Midbrain (tissue), 1 donor: ENCODE measurements around the gene ZBTB9.
"Not testable (repeated sequence)": the region's sequence is repeated elsewhere in the genome, so short reads cannot be mapped to it uniquely, and the experiment has no call there.

ENCODE experiments used
- DNase-seq: peaks from one replicate; lab custom pipeline; 2025; lab: John Stamatoyannopoulos, UW

Gene ZBTB9

GRCh38 chr6:33466075-33466735, 11.8 kb downstream of the ZBTB9 start:
- no peak for DNase-seq

- DNase-seq, result no peak
These were observed 12.7 kb downstream of the ZBTB9 start for GRCh38 chr6:33467091-33467490.

GRCh38 chr6:33469661-33470060, 15.3 kb downstream of the ZBTB9 start:
- DNase-seq, result no peak

- no peak for DNase-seq
These were observed 23.5 kb downstream of the ZBTB9 start for GRCh38 chr6:33477864-33478263.

- DNase-seq, result no peak
These were observed 26.8 kb downstream of the ZBTB9 start for GRCh38 chr6:33481192-33481591.

GRCh38 chr6:33482620-33483019, 28.2 kb downstream of the ZBTB9 start:
- not testable (repeated sequence) for DNase-seq

- DNase-seq, result no peak
These were observed 29.3 kb downstream of the ZBTB9 start for GRCh38 chr6:33483678-33484077.

- not testable (repeated sequence) for DNase-seq
These were observed 30.4 kb downstream of the ZBTB9 start for GRCh38 chr6:33484673-33485262.

- DNase-seq, result not testable (repeated sequence)
These were observed 31.3 kb downstream of the ZBTB9 start for GRCh38 chr6:33485680-33486079.

- DNase-seq, result no peak
These were observed 34.0 kb downstream of the ZBTB9 start for GRCh38 chr6:33488339-33488738.

- no peak for DNase-seq
These were observed 35.8 kb downstream of the ZBTB9 start for GRCh38 chr6:33490198-33490597.

GRCh38 chr6:33490621-33491020, 36.2 kb downstream of the ZBTB9 start:
- no peak for DNase-seq

- no peak for DNase-seq
These were observed 37.7 kb downstream of the ZBTB9 start for GRCh38 chr6:33492093-33492492.

GRCh38 chr6:33497157-33497556, 42.8 kb downstream of the ZBTB9 start:
- no peak for DNase-seq

GRCh38 chr6:33502486-33502885, 48.1 kb downstream of the ZBTB9 start:
- DNase-seq, result no peak

- DNase-seq, result no peak
These were observed 50.1 kb downstream of the ZBTB9 start for GRCh38 chr6:33504486-33504885.

GRCh38 chr6:33505548-33506370, 51.4 kb downstream of the ZBTB9 start:
- DNase-seq, result no peak
